GM23248 (cell line): ENCODE data around the gene RDH11. TPM values are rescaled to one million over a fixed set of nuclear protein-coding genes. Genes with fewer than 3 reads are reported as not detected.
A peak's percentile ranks its signal among the peaks of the same experiment; 100 is the strongest.

ENCODE experiments used
- DNase-seq: peaks from one replicate; pipeline ENCODE4 v3.0.0-alpha.2; 2015
- H2AFZ ChIP-seq: fragments of 200-600 bp; sonication (generic); 2 replicates; pipeline ENCODE4 v1.6.1; 2016; ENCODE audit warnings: antibody characterized with exemption
- H3F3A ChIP-seq: fragments of 200-600 bp; sonication (generic); 2 replicates; pipeline ENCODE4 v1.6.1; 2016; ENCODE audit warnings: mild to moderate bottlenecking, antibody characterized with exemption, mixed run types; ENCODE audit not compliant: insufficient read depth
- H3K27ac ChIP-seq: fragments of 200-600 bp; sonication (generic); 2 replicates; pipeline ENCODE4 v1.5.1; 2016; ENCODE audit warnings: mild to moderate bottlenecking
- H3K27me3 ChIP-seq: fragments of 200-600 bp; sonication (generic); replicated peaks from 2 replicates; pipeline ENCODE4 v1.6.1; 2016; ENCODE audit warnings: mild to moderate bottlenecking; ENCODE audit not compliant: insufficient read depth
- H3K36me3 ChIP-seq: fragments of 200-600 bp; sonication (generic); 2 replicates; pipeline ENCODE4 v1.6.1; 2016; ENCODE audit warnings: low read depth, mild to moderate bottlenecking
- H3K4me1 ChIP-seq: fragments of 200-600 bp; sonication (generic); 2 replicates; pipeline ENCODE4 v1.6.1; 2016; ENCODE audit warnings: mild to moderate bottlenecking; ENCODE audit not compliant: insufficient read depth
- H3K4me2 ChIP-seq: fragments of 200-600 bp; sonication (generic); one replicate; pipeline ENCODE4 v1.6.1; 2016; ENCODE audit warnings: mild to moderate bottlenecking; ENCODE audit not compliant: unreplicated experiment
- H3K4me3 ChIP-seq: fragments of 200-600 bp; sonication (generic); 2 replicates; pipeline ENCODE4 v1.5.1; 2016; ENCODE audit warnings: mild to moderate bottlenecking
- H3K79me2 ChIP-seq: fragments of 200-600 bp; sonication (generic); 2 replicates; pipeline ENCODE4 v1.6.1; 2016; ENCODE audit warnings: mild to moderate bottlenecking; ENCODE audit not compliant: insufficient read depth
- H3K9ac ChIP-seq: fragments of 200-600 bp; sonication (generic); 2 replicates; pipeline ENCODE4 v1.6.1; 2016; ENCODE audit warnings: mild to moderate bottlenecking
- H3K9me2 ChIP-seq: fragments of 200-600 bp; sonication (generic); 2 replicates; pipeline ENCODE4 v1.6.1; 2016; ENCODE audit warnings: mixed run types, mild to moderate bottlenecking, moderate library complexity; ENCODE audit not compliant: insufficient read depth
- H3K9me3 ChIP-seq: fragments of 200-600 bp; sonication (generic); one replicate; pipeline ENCODE4 v1.6.1; 2017; ENCODE audit warnings: low read depth
- H4K20me1 ChIP-seq: fragments of 200-600 bp; sonication (generic); 2 replicates; pipeline ENCODE4 v1.6.0; 2016; ENCODE audit not compliant: insufficient read depth
- EZH2 ChIP-seq: fragments of 200-600 bp; sonication (generic); IDR thresholded peaks from 2 replicates; pipeline ENCODE4 v1.6.1; 2018; ENCODE audit warnings: antibody characterized with exemption, mild to moderate bottlenecking; ENCODE audit not compliant: insufficient read depth, poor library complexity, severe bottlenecking
- EZH2phosphoT487 ChIP-seq: fragments of 200-600 bp; sonication (generic); IDR thresholded peaks from 2 replicates; pipeline ENCODE4 v1.6.1; 2018; ENCODE audit warnings: antibody characterized with exemption, moderate library complexity, mild to moderate bottlenecking, low read depth; ENCODE audit not compliant: insufficient read depth
- WGBS, 2 experiments: methylation state at CpG; one replicate each; pipeline ENCODE4 v1.1.6; 2015 to 2017; ENCODE audit warnings: low lambda C conversion rate in 2 of 2, low coverage in 1 of 2; ENCODE audit errors: missing lambda C conversion rate in 2 of 2; 5-methylcytosine and 5-hydroxymethylcytosine counted together
- in situ Hi-C: fragments of 300-500 bp; cut with MboI; formaldehyde crosslinking; loops from 2 replicates; pipeline ENCODE4 v1.15.0; 2020
- polyA plus RNA-seq: library from polyadenylated mRNA; unstranded; fragments of >200 nt; fragmentation: Nextera tagmentation; extraction: Ambion mirVana; gene quantifications from 2 replicates; pipeline ENCODE4 v1.2.1, GENCODE V29; 2016
- total RNA-seq: library from RNA; depleted of rRNA; stranded (reverse); fragments of >200 nt; shearing (Covaris generic); gene quantifications from 2 replicates; pipeline ENCODE4 v1.2.3, GENCODE V29; 2014

RDH11 gene
- total and polyA plus RNA-seq, 2 experiments from 2014 or later: 56.7 to 59.1 TPM

DNA sequence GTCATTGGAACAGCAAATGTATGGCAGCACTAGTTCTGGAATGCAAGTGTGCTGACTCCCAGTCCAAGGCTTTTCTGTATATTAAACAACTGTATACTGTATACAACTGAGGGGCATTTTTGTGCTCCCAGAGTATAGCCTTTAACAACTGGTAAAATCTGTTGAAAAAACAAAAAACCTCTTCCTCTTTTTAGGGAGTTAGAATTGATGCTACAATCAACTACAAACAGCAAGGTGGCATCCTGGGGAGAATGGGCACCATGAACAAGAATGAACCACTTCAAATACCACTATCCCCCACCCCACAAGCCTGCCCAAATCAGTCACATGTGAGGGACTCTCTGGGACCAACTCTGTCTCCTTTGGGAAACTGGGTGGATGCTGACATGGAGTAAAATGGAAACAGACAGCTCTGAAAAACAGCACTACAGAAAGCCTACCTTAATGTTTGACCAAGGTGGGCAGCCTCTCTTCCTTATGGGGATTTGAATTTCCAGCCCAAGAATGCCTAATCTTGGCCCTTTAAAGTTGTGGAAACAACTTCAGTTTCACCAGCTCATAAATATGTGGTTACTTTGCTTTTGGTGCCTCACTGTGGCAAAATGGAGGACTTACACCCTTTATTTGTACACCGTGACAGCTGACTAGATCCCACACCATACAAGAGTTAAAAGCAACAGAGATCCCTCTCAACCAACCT lies 28.7 kb downstream of the RDH11 start:
- Histone ChIP-seq H3K27me3 (no peaks in the 10 kb centered on the region), H3K36me3 (no peaks in the 10 kb centered on the region), H3K4me2 (no peak overlapping the region), H3K79me2 (peaks cover 100% of the 10 kb centered on the region), H3F3A (peaks cover 23% of the 10 kb centered on the region), H3K9me2 (no peaks in the 10 kb centered on the region), H3K9ac (no peak overlapping the region), H4K20me1 (peaks cover 3% of the 10 kb centered on the region; the same call in 1 of the 2 replicates), H3K4me1 (peaks cover 7% of the 10 kb centered on the region), H3K9me3 (no peaks in the 10 kb centered on the region), H3K4me3 (no peak overlapping the region), H2AFZ (no peak overlapping the region), H3K27ac (peak overlapping the region; percentile 70)
- no peak for TF ChIP-seq EZH2
- TF ChIP-seq EZH2phosphoT487: no peak
- in situ Hi-C loops: no loop called here
- WGBS, 2 experiments: 11 to 18% methylated on average over 1 of the region's 1 CpG
- peak; percentile 78 for DNase-seq

DNA sequence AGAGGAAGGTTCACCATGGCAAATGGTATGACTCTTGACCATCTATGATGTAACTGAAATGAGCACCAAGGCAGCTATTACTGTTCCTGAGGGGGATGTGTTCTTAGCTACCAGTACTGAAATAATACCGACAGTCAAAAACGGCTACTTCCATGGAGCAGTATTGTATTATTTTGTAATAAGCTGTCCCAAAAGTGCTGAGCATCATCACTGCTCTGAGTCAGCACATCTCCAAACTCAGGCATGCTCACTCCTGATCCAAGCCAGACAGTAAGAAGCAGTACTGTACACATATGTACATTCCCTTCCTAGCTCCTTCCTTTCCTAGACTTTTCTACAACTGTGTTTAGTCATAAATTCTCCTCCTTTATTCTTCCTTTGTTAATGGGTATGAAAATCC lies 29.7 kb downstream of the RDH11 start:
- peak overlapping the region; percentile 52 for H3K9ac ChIP-seq
- no peaks in the 10 kb centered on the region for H3K9me2 ChIP-seq
- peaks cover 23% of the 10 kb centered on the region for H3F3A ChIP-seq
- no peaks in the 10 kb centered on the region for H3K9me3 ChIP-seq
- DNase-seq: peak; percentile 86
- H3K27ac ChIP-seq: peak overlapping the region; percentile 70
- TF ChIP-seq EZH2phosphoT487 (no peak), EZH2 (no peak)
- H2AFZ ChIP-seq: no peak overlapping the region
- WGBS, 2 experiments: 3 to 9% methylated on average over 2 of the region's 2 CpGs
- in situ Hi-C loops: no loop called here
- H3K4me2 ChIP-seq: peak overlapping the region; percentile 20
- H3K4me3 ChIP-seq: no peak overlapping the region
- no peaks in the 10 kb centered on the region for H3K27me3 ChIP-seq
- peaks cover 2% of the 10 kb centered on the region; the same call in 1 of the 2 replicates for H4K20me1 ChIP-seq
- peaks cover 100% of the 10 kb centered on the region for H3K79me2 ChIP-seq
- H3K36me3 ChIP-seq: no peaks in the 10 kb centered on the region
- peaks cover 7% of the 10 kb centered on the region for H3K4me1 ChIP-seq

GRCh38 chr14:67663633-67664032 lies 31.9 kb downstream of the RDH11 start:
- H4K20me1 ChIP-seq: no peaks in the 10 kb centered on the region
- in situ Hi-C loops: no loop called here

GRCh38 chr14:67653651-67654280 lies 41.8 kb downstream of the RDH11 start:
- no peak overlapping the region for H3K4me2 ChIP-seq
- no peaks in the 10 kb centered on the region for H3K9me3 ChIP-seq
- H4K20me1 ChIP-seq: no peaks in the 10 kb centered on the region
- H3K9ac ChIP-seq: peak overlapping the region; percentile 41
- peak overlapping the region; percentile 71 for H3K27ac ChIP-seq
- peaks cover 39% of the 10 kb centered on the region for H3F3A ChIP-seq
- no peaks in the 10 kb centered on the region for H3K27me3 ChIP-seq
- no peak overlapping the region for H2AFZ ChIP-seq
- H3K4me3 ChIP-seq: no peak overlapping the region
- TF ChIP-seq EZH2phosphoT487 (no peak), EZH2 (no peak)
- peaks cover 45% of the 10 kb centered on the region for H3K36me3 ChIP-seq
- peaks cover 15% of the 10 kb centered on the region for H3K79me2 ChIP-seq
- 89 to 91% methylated on average over 6 of the region's 6 CpGs for WGBS, 2 experiments
- peak; percentile 69 for DNase-seq
- H3K4me1 ChIP-seq: peaks cover 31% of the 10 kb centered on the region
- in situ Hi-C loops: no loop called here
- no peaks in the 10 kb centered on the region for H3K9me2 ChIP-seq

More at GRCh38 chr14:67663633-67664032, 31.9 kb downstream of the RDH11 start:
- H3K9me3 ChIP-seq: no peaks in the 10 kb centered on the region
- H2AFZ ChIP-seq: no peak overlapping the region
- no peak overlapping the region for H3K9ac ChIP-seq
- H3F3A ChIP-seq: peaks cover 23% of the 10 kb centered on the region
- H3K36me3 ChIP-seq: no peaks in the 10 kb centered on the region
- H3K27me3 ChIP-seq: no peaks in the 10 kb centered on the region
- H3K4me2 ChIP-seq: no peak overlapping the region
- H3K4me1 ChIP-seq: peaks cover 7% of the 10 kb centered on the region
- 97 to 98% methylated on average over 4 of the region's 4 CpGs for WGBS, 2 experiments
- no peak overlapping the region for H3K27ac ChIP-seq
- no peaks in the 10 kb centered on the region for H3K9me2 ChIP-seq
- no peak for TF ChIP-seq EZH2phosphoT487
- TF ChIP-seq EZH2: no peak
- no peak overlapping the region for H3K4me3 ChIP-seq
- peaks cover 100% of the 10 kb centered on the region for H3K79me2 ChIP-seq
- no peak for DNase-seq
